HepG2 (cell line): ENCODE data around the gene LRRC4. TPM values are rescaled to one million over a fixed set of nuclear protein-coding genes. Genes with fewer than 3 reads are reported as not detected.
A peak's percentile ranks its signal among the peaks of the same experiment; 100 is the strongest.

ENCODE experiments used
- AFF4 ChIP-seq: sonication (generic); formaldehyde crosslinking; IDR thresholded peaks from 2 replicates; pipeline ENCODE4 v1.4.0; 2020; ENCODE audit warnings: missing genetic modification reagents
- EZH2 ChIP-seq: conservative IDR thresholded peaks from 2 replicates; pipeline ENCODE4 v1.6.1; 2012; ENCODE audit warnings: mild to moderate bottlenecking, low read depth, low read length, moderate library complexity
- FOSL1 ChIP-seq: sonication (generic); formaldehyde crosslinking; IDR thresholded peaks from 2 replicates; pipeline ENCODE4 v1.9.0; 2021; ENCODE audit warnings: missing genetic modification reagents, borderline replicate concordance
- FOXA1 ChIP-seq, 2 experiments: fragments of 450-650 bp in 1 of 2; sonication (generic) in 1 of 2; formaldehyde crosslinking in 1 of 2; IDR thresholded peaks; 2 replicates each; pipeline versions ENCODE4 v1.4.0 to v1.6.1; 2016 to 2020; ENCODE audit warnings: missing genetic modification reagents in 1 of 2
- HNF1B ChIP-seq: sonication (generic); formaldehyde crosslinking; IDR thresholded peaks from 2 replicates; pipeline ENCODE4 v1.5.1; 2020; ENCODE audit warnings: mild to moderate bottlenecking, moderate library complexity, missing genetic modification reagents
- ISX ChIP-seq: sonication (generic); formaldehyde crosslinking; conservative IDR thresholded peaks from 2 replicates; pipeline ENCODE4 v1.5.0; 2020; ENCODE audit warnings: missing genetic modification reagents
- MZF1 ChIP-seq: sonication (generic); formaldehyde crosslinking; IDR thresholded peaks from 2 replicates; pipeline ENCODE4 v1.8.1; 2023; ENCODE audit warnings: mild to moderate bottlenecking, missing genetic modification reagents, borderline replicate concordance
- NFYB ChIP-seq: sonication (generic); formaldehyde crosslinking; IDR thresholded peaks from 2 replicates; pipeline ENCODE4 v1.4.0; 2020; ENCODE audit warnings: missing genetic modification reagents
- SKIL ChIP-seq: sonication (generic); formaldehyde crosslinking; IDR thresholded peaks from 2 replicates; pipeline ENCODE4 v1.8.0; 2022; ENCODE audit warnings: missing genetic modification reagents, mild to moderate bottlenecking, moderate library complexity, borderline replicate concordance
- STAG1 ChIP-seq: sonication (generic); formaldehyde crosslinking; IDR thresholded peaks from 2 replicates; pipeline ENCODE4 v1.4.0; 2020; ENCODE audit warnings: missing genetic modification reagents
- TOPORS ChIP-seq: sonication (generic); formaldehyde crosslinking; IDR thresholded peaks from 2 replicates; pipeline ENCODE4 v1.8.0; 2023; ENCODE audit warnings: mild to moderate bottlenecking, missing genetic modification reagents
- XRCC5 ChIP-seq: fragments of 200-400 bp; formaldehyde crosslinking; optimal IDR thresholded peaks from 2 replicates; pipeline ENCODE3; 2017; ENCODE audit warnings: mild to moderate bottlenecking, low read length
- ZNF256 ChIP-seq: sonication (generic); formaldehyde crosslinking; conservative IDR thresholded peaks from 2 replicates; pipeline ENCODE4 v1.4.0; 2020; ENCODE audit warnings: missing genetic modification reagents
- ZNF331 ChIP-seq: sonication (generic); formaldehyde crosslinking; IDR thresholded peaks from 2 replicates; pipeline ENCODE4 v1.4.0; 2020; ENCODE audit warnings: missing genetic modification reagents
- ZNF629 ChIP-seq: sonication (generic); formaldehyde crosslinking; conservative IDR thresholded peaks from 2 replicates; pipeline ENCODE4 v1.5.0; 2020; ENCODE audit warnings: missing genetic modification reagents
- ZNF710 ChIP-seq: sonication (generic); formaldehyde crosslinking; IDR thresholded peaks from 2 replicates; pipeline ENCODE4 v1.5.0; 2020; ENCODE audit warnings: mild to moderate bottlenecking, missing genetic modification reagents, borderline replicate concordance
- ZSCAN20 ChIP-seq: sonication (generic); formaldehyde crosslinking; IDR thresholded peaks from 2 replicates; pipeline ENCODE4 v1.4.0; 2020; ENCODE audit warnings: missing genetic modification reagents, mild to moderate bottlenecking, borderline replicate concordance
- polyA plus RNA-seq, 8 experiments: library from polyadenylated mRNA; depleted of rRNA in 3 of 8; stranded (reverse) in 7 of 8; unstranded in 1 of 8; fragments of >200 nt; fragmentation: Illumina TruSeq in 4 of 8; extraction: Trizol in 4 of 8; gene quantifications; 2 replicates each; pipeline versions ENCODE4 v1.2.1 to v1.2.3, GENCODE V29; 2011 to 2016; ENCODE audit warnings: low read depth in 4 of 8, missing spikeins in 1 of 8, mixed read lengths in 1 of 8; ENCODE audit not compliant: insufficient read depth in 1 of 8
- total RNA-seq, 5 experiments: library from RNA; depleted of rRNA; stranded (reverse); fragments of >200 nt; fragmentation: Illumina TruSeq; extraction: Trizol; gene quantifications; 2 replicates each; pipeline ENCODE4 v1.2.3, GENCODE V29; 2016; ENCODE audit warnings: low read depth in 1 of 5

The LRRC4 gene
- total and polyA plus RNA-seq, 2 of the 13 experiments (the other 11 are each of a cell fraction or from before 2014, with no cell fraction given): not detected

GRCh38 chr7:128005759-128006159, 25.5 kb downstream of the LRRC4 start (continued):
- TF ChIP-seq AFF4: no peak
- TF ChIP-seq ZNF629 (CRISPR knock-in tag): no peak
- no peak for TF ChIP-seq STAG1 (CRISPR knock-in tag)
- no peak for TF ChIP-seq EZH2
- TF ChIP-seq FOSL1 (CRISPR knock-in tag): no peak
- no peak for TF ChIP-seq ZSCAN20 (CRISPR knock-in tag)
- 0 out of 2 replicates have a peak, but pooled peaks have one; percentile 45 for TF ChIP-seq SKIL (CRISPR knock-in tag)
- TF ChIP-seq HNF1B (CRISPR knock-in tag): no peak
- TF ChIP-seq ZNF331: 0 out of 2 replicates have a peak, but pooled peaks have one; percentile 19
- TF ChIP-seq XRCC5: no peak
- TF ChIP-seq MZF1 (CRISPR knock-in tag): no peak
- TF ChIP-seq ISX (CRISPR knock-in tag): no peak
- peak; percentile 43; the same call in 1 of the 2 replicates for TF ChIP-seq ZNF710 (CRISPR knock-in tag)
- TF ChIP-seq ZNF256 (CRISPR knock-in tag): no peak
- TF ChIP-seq FOXA1 (IDR thresholded peaks at IDR 0.05): no peak
- TF ChIP-seq FOXA1 (CRISPR knock-in tag; IDR thresholded peaks at IDR 0.05): no peak
- TF ChIP-seq NFYB (CRISPR knock-in tag): no peak
- no peak for TF ChIP-seq TOPORS (CRISPR knock-in tag)
